Measurements from ENCODE around the gene UBASH3B.

DNA sequence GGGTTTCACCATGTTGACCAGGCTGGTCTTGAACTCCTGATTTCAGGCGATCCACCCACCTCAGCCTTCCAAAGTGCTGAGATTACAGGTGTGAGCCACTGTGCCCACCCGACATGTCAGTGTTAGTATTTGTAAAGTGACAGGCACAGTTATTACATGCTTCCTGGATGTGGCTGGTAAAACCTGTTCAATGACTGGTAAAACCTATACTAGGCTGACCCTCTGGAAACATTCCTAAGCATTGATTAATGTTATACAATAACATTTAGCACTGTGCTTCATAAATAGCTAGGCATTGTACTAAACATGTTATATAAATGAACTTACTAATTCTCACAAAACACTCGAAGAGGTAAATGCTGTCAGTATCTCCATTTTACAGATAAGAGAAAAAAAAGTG lies 206.1 kb downstream of the UBASH3B start:
- TF ChIP-seq LEF1 (IDR thresholded peaks at IDR 0.05; ENCODE audit: borderline replicate concordance) (no peak), TARDBP (IDR thresholded peaks at IDR 0.05) (no peak), ELF4 (IDR thresholded peaks at IDR 0.05) (no peak), FOXM1 (IDR thresholded peaks at IDR 0.05; ENCODE audit: borderline replicate concordance) (no peak), BHLHE40 (IDR thresholded peaks at IDR 0.05; ENCODE audit: borderline replicate concordance) (no peak), NFRKB (IDR thresholded peaks at IDR 0.05) (no peak)

All from HEK293T (cell line).